ENCODE measurements around the gene FRMD4A. TPM values are rescaled to one million over a fixed set of nuclear protein-coding genes. Genes with fewer than 3 reads are reported as not detected.

The FRMD4A gene
- total RNA-seq, 1 experiment from 2014 or later = 19.6 TPM

DNA sequence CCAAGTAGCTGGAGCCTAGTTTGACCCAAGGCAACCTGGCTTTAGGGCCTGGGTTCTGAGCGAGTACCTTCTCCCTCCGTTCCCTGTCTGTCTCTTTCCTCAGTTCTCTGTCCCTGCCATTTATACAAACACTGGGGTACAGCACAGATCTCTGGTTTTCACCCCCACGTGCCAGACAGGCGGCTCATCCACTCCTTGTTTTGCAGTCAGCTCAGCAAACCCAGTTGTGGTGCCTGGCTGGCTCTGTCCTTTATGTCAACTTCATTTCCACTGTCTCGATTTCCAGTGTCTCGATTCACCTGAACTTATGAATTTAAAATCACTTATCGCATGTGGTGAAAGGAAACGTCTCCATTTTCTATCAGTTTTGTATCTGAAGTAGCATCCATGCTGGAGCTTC is 230.8 kb downstream of the FRMD4A start:
- Histone ChIP-seq H4K91ac (ENCODE audit: insufficient read length, low read depth, low read length) (no peak overlapping the region), H3K18ac (ENCODE audit: insufficient read length, low read depth, low read length) (no peak overlapping the region), H2BK12ac (ENCODE audit: insufficient read length, low read depth, low read length) (no peak overlapping the region), H3K56ac (ENCODE audit: insufficient read length, low read depth, low read length) (no peak overlapping the region), H3K23ac (ENCODE audit: insufficient read length, low read depth, low read length) (no peak overlapping the region), H4K20me1 (ENCODE audit: control insufficient read depth, insufficient read depth, insufficient read length) (no peaks in the 10 kb centered on the region), H3K4ac (ENCODE audit: low read depth, low read length) (no peak overlapping the region), H2BK5ac (ENCODE audit: insufficient read length, low read length) (no peak overlapping the region), H3T11ph (ENCODE audit: low read length) (no peak overlapping the region), H3K79me2 (ENCODE audit: insufficient read depth, low read length) (no peaks in the 10 kb centered on the region), H4K5ac (ENCODE audit: insufficient read length, low read depth, low read length) (no peak overlapping the region), H2BK20ac (ENCODE audit: low read depth, low read length, poor library complexity, severe bottlenecking) (no peak overlapping the region), H3K9ac (ENCODE audit: extremely low read depth, insufficient read length, low read length) (no peak overlapping the region), H4K8ac (replicated peaks; ENCODE audit: insufficient read length, low read depth, low read length) (no peak overlapping the region), H3K14ac (ENCODE audit: insufficient read depth, low read length) (no peak overlapping the region), H3K27ac (ENCODE audit: insufficient read length, low read depth, low read length) (no peak overlapping the region), H3K23me2 (ENCODE audit: insufficient read length, low read depth, low read length, poor library complexity, severe bottlenecking) (no peaks in the 10 kb centered on the region), H2BK120ac (ENCODE audit: low read depth, low read length, poor library complexity, severe bottlenecking) (no peak overlapping the region), H3K27me3 (ENCODE audit: insufficient read depth, low read length) (no peaks in the 10 kb centered on the region), H3K9me3 (ENCODE audit: control insufficient read depth, low read depth, low read length) (no peaks in the 10 kb centered on the region), H3K79me1 (ENCODE audit: insufficient read depth, low read depth, low read length, poor library complexity, severe bottlenecking) (no peaks in the 10 kb centered on the region), H2AK5ac (ENCODE audit: insufficient read length, low read length) (no peak overlapping the region), H3K4me1 (ENCODE audit: insufficient read depth, low read length) (no peaks in the 10 kb centered on the region), H3K4me2 (ENCODE audit: insufficient read depth, insufficient read length, low read length) (no peak overlapping the region), H2BK15ac (ENCODE audit: low read depth, low read length) (no peak overlapping the region), H2AFZ (ENCODE audit: low read length) (no peak overlapping the region)
- H3K27ac Mint-ChIP-seq = peak overlapping the region in 1 of 3 experiments; percentile 54; a peak in 1 of 7 replicates
- no peaks in the 10 kb centered on the region; a peak in 1 of 7 replicates for H3K36me3 Mint-ChIP-seq (ENCODE audit: insufficient read depth in 1 of 3, low read depth in 3 of 3)
- WGBS (ENCODE audit: extremely low coverage, insufficient read length, low lambda C conversion rate) = no CpG with 5 or more reads among the region's 8 CpGs
- H3K27me3 Mint-ChIP-seq (ENCODE audit: low read depth) = no peaks in the 10 kb centered on the region
- no peak overlapping the region for H3K4me3 Mint-ChIP-seq
- no peak for DNase-seq
- TF ChIP-seq, protein P1, sequence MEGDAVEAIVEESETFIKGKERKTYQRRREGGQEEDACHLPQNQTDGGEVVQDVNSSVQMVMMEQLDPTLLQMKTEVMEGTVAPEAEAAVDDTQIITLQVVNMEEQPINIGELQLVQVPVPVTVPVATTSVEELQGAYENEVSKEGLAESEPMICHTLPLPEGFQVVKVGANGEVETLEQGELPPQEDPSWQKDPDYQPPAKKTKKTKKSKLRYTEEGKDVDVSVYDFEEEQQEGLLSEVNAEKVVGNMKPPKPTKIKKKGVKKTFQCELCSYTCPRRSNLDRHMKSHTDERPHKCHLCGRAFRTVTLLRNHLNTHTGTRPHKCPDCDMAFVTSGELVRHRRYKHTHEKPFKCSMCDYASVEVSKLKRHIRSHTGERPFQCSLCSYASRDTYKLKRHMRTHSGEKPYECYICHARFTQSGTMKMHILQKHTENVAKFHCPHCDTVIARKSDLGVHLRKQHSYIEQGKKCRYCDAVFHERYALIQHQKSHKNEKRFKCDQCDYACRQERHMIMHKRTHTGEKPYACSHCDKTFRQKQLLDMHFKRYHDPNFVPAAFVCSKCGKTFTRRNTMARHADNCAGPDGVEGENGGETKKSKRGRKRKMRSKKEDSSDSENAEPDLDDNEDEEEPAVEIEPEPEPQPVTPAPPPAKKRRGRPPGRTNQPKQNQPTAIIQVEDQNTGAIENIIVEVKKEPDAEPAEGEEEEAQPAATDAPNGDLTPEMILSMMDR (conservative IDR thresholded peaks at IDR 0.05) = no peak
- H3K4me1 Mint-ChIP-seq = peaks cover 7 to 10% of the 10 kb centered on the region in 2 experiments
- H3K9me3 Mint-ChIP-seq = no peaks in the 10 kb centered on the region

Data from H9 (cell line).